BE2C (cell line): ENCODE data around the gene COX5B.

Experiments
- DNase-seq: peaks from one replicate; pipeline ENCODE4 v3.0.0-alpha.2; 2020
- H3K27me3 ChIP-seq: fragments of 250-450 bp; sonication (Bioruptor Pico); 2 replicates; pipeline ENCODE4 v1.5.1; 2020; ENCODE audit warnings: mild to moderate bottlenecking
- H3K36me3 ChIP-seq: fragments of 250-450 bp; sonication (Bioruptor Pico); 2 replicates; pipeline ENCODE4 v1.5.1; 2020; ENCODE audit warnings: mild to moderate bottlenecking
- H3K4me1 ChIP-seq: fragments of 250-450 bp; sonication (Bioruptor Pico); 2 replicates; pipeline ENCODE4 v1.5.1; 2020
- H3K4me3 ChIP-seq: 2 replicates; pipeline ENCODE4 v1.5.1; 2011; ENCODE audit warnings: low read depth, low read length
- H3K9me3 ChIP-seq: fragments of 250-450 bp; sonication (Bioruptor Pico); 2 replicates; pipeline ENCODE4 v1.5.1; 2020
- CTCF ChIP-seq: IDR thresholded peaks from 2 replicates; pipeline ENCODE4 v1.5.1; 2012; ENCODE audit warnings: mild to moderate bottlenecking, low read depth, low read length

COX5B gene

GRCh38 chr2:97658691-97659157 is 12.9 kb downstream of the COX5B start:
- H3K4me3 ChIP-seq: no peak overlapping the region
- no peaks in the 10 kb centered on the region for H3K27me3 ChIP-seq
- no peaks in the 10 kb centered on the region for H3K36me3 ChIP-seq
- H3K9me3 ChIP-seq: no peaks in the 10 kb centered on the region
- no peaks in the 10 kb centered on the region for H3K4me1 ChIP-seq
- no peak for TF ChIP-seq CTCF
- no peak for DNase-seq

GRCh38 chr2:97659256-97660043 is 13.6 kb downstream of the COX5B start:
- Histone ChIP-seq H3K36me3 (no peaks in the 10 kb centered on the region), H3K27me3 (no peaks in the 10 kb centered on the region), H3K4me3 (no peak overlapping the region), H3K9me3 (no peaks in the 10 kb centered on the region), H3K4me1 (no peaks in the 10 kb centered on the region)
- DNase-seq: no peak
- TF ChIP-seq CTCF: no peak

- H3K4me1 ChIP-seq: no peaks in the 10 kb centered on the region
- TF ChIP-seq CTCF: no peak
- no peak for DNase-seq
- no peaks in the 10 kb centered on the region for H3K9me3 ChIP-seq
- no peaks in the 10 kb centered on the region for H3K27me3 ChIP-seq
- no peaks in the 10 kb centered on the region for H3K36me3 ChIP-seq
- no peak overlapping the region for H3K4me3 ChIP-seq
These were observed 14.3 kb downstream of the COX5B start for GRCh38 chr2:97660044-97660774.

GRCh38 chr2:97660775-97661389 is 15.0 kb downstream of the COX5B start:
- H3K36me3 ChIP-seq: no peaks in the 10 kb centered on the region
- no peaks in the 10 kb centered on the region for H3K27me3 ChIP-seq
- no peak overlapping the region for H3K4me3 ChIP-seq
- DNase-seq: no peak
- TF ChIP-seq CTCF: no peak
- H3K9me3 ChIP-seq: no peaks in the 10 kb centered on the region
- H3K4me1 ChIP-seq: no peaks in the 10 kb centered on the region

GRCh38 chr2:97661927-97662326 is 16.1 kb downstream of the COX5B start:
- Histone ChIP-seq H3K4me1 (no peaks in the 10 kb centered on the region), H3K9me3 (no peaks in the 10 kb centered on the region), H3K36me3 (no peaks in the 10 kb centered on the region), H3K27me3 (no peaks in the 10 kb centered on the region), H3K4me3 (no peak overlapping the region)
- DNase-seq: no peak
- no peak for TF ChIP-seq CTCF
